Measurements from ENCODE around the gene FEN1. TPM values are rescaled to one million over a fixed set of nuclear protein-coding genes. Genes with fewer than 3 reads are reported as not detected.

FEN1 gene
- total and polyA plus RNA-seq, 7 donors = 5.7 to 30.3 (median 10.3) TPM

DNA sequence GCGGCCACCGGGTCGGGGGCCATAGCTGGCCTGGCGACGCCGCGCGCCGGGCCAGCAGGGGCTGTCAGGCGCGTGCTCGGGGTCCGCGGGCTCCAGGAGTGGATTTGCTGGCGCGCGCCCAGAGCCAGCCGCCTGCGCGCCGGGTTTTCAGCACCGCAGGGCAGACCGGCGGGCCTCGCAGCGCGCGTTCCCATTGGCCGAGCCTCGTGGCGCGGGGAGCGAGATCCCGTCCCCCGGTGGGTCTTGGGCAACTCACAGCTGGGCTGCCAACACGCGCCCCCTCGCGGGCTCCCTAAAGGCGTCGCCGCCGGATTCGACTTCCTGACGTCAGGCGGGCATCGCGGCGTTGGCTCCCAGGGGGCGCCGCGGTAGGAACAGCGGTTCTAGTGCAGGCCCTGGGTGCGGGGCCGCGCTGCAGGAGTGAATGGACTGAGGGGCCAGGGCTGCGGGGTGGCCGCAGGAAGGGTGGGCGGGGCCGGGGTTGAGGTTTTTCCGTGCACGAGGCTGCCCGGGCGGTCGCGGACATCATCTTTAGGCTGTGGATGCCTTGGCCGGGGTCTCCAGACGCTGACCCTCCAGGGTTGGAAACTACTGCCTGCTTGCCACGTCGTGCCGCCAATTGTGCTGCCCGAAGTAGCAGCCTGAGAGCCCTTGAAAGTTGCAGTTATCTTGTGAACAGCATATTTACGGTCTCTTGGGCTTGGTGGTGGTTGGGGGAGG, 24.2 kb downstream of the FEN1 start, which contains the start of gene FADS1:
FADS1 (minus strand) TSS at position 268 of the 720 bp plus-strand sequence; CDS start at position 194, 74 bp downstream.
- Histone ChIP-seq H3K36me3 (ENCODE audit: insufficient read depth in 1 of 2, low read depth in 1 of 2) (peaks cover 0 to 3% of the 10 kb centered on the region in 2 donors), H3K4me3 (peak within 1 kb of the TSS; percentile 85), H3K27me3 (ENCODE audit: insufficient read depth in 3 of 3, low read length in 2 of 3) (no peaks in the 10 kb centered on the region), H3K27ac (peak within 1 kb of the TSS; percentile 92), H3K4me1 (peaks cover 13% of the 10 kb centered on the region), H3K9me3 (no peaks in the 10 kb centered on the region)
- peak; percentile 46 to 66 (median 60) for ATAC-seq
- 1 to 3% (median 1%) methylated on average over 61 to 73 of the region's 73 CpGs for WGBS, 3 donors
- peak; percentile 38 for TF ChIP-seq CTCF (IDR thresholded peaks at IDR 0.05)
- intact Hi-C loops (cut with DNase I) = loop anchor here in 1 of 2 donors (5.0 kb wide), 1 partner anchor 75 kb away; the partner anchor contains the start of gene FADS3
- peak; percentile 91 for DNase-seq

DNA sequence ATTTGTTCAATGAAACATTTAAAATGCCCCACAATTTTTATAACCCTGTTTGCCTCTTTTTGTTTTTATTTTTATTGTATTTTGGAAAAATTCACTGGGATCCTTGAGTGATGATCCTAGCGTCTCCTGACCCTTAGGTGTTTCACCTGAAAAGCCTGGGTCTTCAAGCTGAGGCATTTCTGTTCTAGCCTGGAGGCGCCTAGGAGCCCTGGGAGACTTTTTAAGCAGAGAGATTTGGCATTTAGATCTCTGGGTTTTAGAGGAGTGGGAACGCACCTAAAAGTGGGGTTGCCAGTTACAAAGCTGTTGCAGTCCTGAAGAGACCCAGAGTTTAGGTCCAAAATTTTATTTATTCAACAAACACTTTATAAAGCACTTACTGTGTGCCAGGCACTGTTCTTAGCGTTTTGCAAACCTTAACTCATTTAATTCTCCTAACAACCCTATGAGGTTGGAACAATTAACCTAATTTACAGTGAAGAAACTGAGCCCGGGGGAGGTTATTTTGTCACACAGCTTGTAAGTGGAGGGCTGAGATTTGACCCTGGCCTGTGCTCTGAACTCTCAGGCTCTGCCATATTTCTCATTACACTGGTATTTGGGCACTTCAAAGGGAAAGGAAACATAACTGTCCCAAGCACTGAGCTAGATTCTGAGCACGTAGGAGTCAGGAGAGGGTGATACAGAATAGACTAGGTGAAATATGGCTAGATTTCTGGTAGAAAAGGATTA, 24.9 kb downstream of the FEN1 start:
- TF ChIP-seq CTCF (IDR thresholded peaks at IDR 0.05) = no peak
- WGBS, 3 donors = 72 to 82% (median 76%) methylated on average over 6 of the region's 6 CpGs
- ATAC-seq = no peak

DNA sequence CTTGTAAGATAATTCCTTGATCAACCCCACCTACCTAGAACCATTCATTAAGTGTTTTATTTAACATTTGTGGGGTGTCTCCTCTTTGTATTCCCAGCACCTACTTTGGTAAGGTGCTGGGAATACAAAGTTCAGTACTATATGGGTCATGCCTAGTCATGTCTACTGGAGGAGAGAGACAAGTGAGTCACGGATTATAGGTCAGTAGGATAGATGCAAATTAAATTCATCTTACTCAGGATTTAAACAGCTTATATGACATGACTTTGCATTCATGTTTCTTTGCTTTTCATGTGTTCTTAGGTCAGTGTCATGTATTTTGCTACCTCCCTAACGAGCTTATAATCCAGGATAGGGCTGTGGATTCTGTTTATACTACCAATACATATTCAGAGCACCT, 27.5 kb downstream of the FEN1 start:
- no peaks in the 10 kb centered on the region for H3K36me3 ChIP-seq (ENCODE audit: insufficient read depth in 1 of 2, low read depth in 1 of 2)
- ATAC-seq (no peak), DNase-seq (no peak)
- intact Hi-C loops (cut with DNase I) = no loop called here
- TF ChIP-seq CTCF (IDR thresholded peaks at IDR 0.05) = no peak
- WGBS, 3 donors = 93 to 96% (median 94%) methylated on average over 2 of the region's 2 CpGs
- no peaks in the 10 kb centered on the region for H3K9me3 ChIP-seq
- no peaks in the 10 kb centered on the region for H3K27me3 ChIP-seq (ENCODE audit: insufficient read depth in 3 of 3, low read length in 2 of 3)
- H3K4me3 ChIP-seq = no peak overlapping the region
- H3K4me1 ChIP-seq = peaks cover 9% of the 10 kb centered on the region
- H3K27ac ChIP-seq = no peak overlapping the region

More for the DNA sequence above, 24.9 kb downstream of the FEN1 start:
- no peak for DNase-seq
- H3K4me3 ChIP-seq = peak overlapping the region; percentile 85
- H3K27ac ChIP-seq = peak overlapping the region; percentile 92
- H3K4me1 ChIP-seq = peaks cover 13% of the 10 kb centered on the region
- H3K27me3 ChIP-seq (ENCODE audit: insufficient read depth in 3 of 3, low read length in 2 of 3) = no peaks in the 10 kb centered on the region
- no peaks in the 10 kb centered on the region for H3K36me3 ChIP-seq (ENCODE audit: insufficient read depth in 1 of 2, low read depth in 1 of 2)
- no peaks in the 10 kb centered on the region for H3K9me3 ChIP-seq
- intact Hi-C loops (cut with DNase I) = loop anchor here in 1 of 2 donors (5.0 kb wide), 1 partner anchor 75 kb away; the partner anchor contains the start of gene FADS3

DNA sequence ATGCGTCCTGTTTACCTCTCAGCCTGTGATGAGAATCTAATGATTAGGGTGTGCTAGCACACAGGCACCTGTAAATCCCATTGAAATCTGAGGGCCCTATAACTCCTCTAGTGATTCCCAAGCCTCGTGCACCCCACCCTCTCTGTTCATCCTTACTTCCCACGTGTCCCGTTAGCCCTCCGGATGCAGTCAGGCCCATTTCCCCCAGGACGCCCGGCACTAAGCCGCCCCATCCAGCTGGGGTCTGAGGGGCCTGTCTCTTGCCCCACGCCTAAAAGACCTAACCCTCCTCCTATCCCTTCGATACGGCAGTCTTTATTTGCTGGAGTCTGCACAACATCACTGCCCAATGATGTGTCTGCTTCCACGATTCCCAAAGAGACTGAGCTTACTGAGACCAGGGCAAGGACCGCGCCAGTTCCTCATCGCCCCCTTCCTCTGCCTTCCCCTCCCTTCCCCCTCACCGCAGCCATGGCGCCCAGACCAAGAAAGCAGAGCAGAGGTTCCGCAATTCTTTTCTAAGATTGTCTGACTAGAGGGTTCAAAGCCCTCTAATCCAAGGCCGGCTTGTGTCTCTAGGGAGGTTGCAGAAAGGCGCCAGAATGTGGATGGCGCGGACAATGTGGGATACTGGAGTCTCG, 34.3 kb downstream of the FEN1 start:
- Histone ChIP-seq H3K27me3 (ENCODE audit: insufficient read depth in 3 of 3, low read length in 2 of 3) (peaks cover 0 to 30% (median 10%) of the 10 kb centered on the region in 3 donors), H3K4me3 (peak overlapping the region; percentile 60), H3K4me1 (peaks cover 12% of the 10 kb centered on the region), H3K9me3 (no peaks in the 10 kb centered on the region), H3K36me3 (ENCODE audit: insufficient read depth in 1 of 2, low read depth in 1 of 2) (no peaks in the 10 kb centered on the region), H3K27ac (peak overlapping the region; percentile 54)
- peak in 2 of 4 donors; percentile 13 to 23 for ATAC-seq
- 19 to 29% (median 24%) methylated on average over 22 to 23 of the region's 23 CpGs for WGBS, 3 donors
- no peak for TF ChIP-seq CTCF (IDR thresholded peaks at IDR 0.05)
- DNase-seq = no peak
- intact Hi-C loops (cut with DNase I) = no loop called here
